Subcutaneous abdominal adipose tissue (tissue), 5 donors: ENCODE measurements around the gene ABCC11.

Experiments
- H3K27ac ChIP-seq: one replicate; pipeline ENCODE4 v1.7.0; 2013; ENCODE audit warnings: low read depth, mild to moderate bottlenecking, inconsistent platforms, low read length, moderate library complexity
- H3K27me3 ChIP-seq, 5 donors: one replicate each; pipeline ENCODE4 v1.7.0; 2013; ENCODE audit warnings: low read length in 5 of 5, inconsistent platforms in 1 of 5; ENCODE audit not compliant: control insufficient read depth in 5 of 5, insufficient read depth in 4 of 5
- H3K36me3 ChIP-seq, 5 donors: one replicate each; pipeline ENCODE4 v1.7.0; 2013; ENCODE audit warnings: low read length in 5 of 5; ENCODE audit not compliant: control insufficient read depth in 5 of 5, insufficient read depth in 5 of 5
- H3K4me1 ChIP-seq, 5 donors: one replicate each; pipeline ENCODE4 v1.7.0; 2013; ENCODE audit warnings: low read length in 5 of 5, mild to moderate bottlenecking in 3 of 5, moderate library complexity in 1 of 5; ENCODE audit not compliant: control insufficient read depth in 5 of 5, insufficient read depth in 5 of 5
- H3K4me3 ChIP-seq, 5 donors: one replicate each; pipeline ENCODE4 v1.7.0; 2013; ENCODE audit warnings: low read length in 5 of 5, low read depth in 1 of 5
- H3K9ac ChIP-seq, 5 donors: one replicate each; pipeline ENCODE4 v1.7.0; 2013; ENCODE audit warnings: low read length in 5 of 5, mild to moderate bottlenecking in 4 of 5, moderate library complexity in 3 of 5
- H3K9me3 ChIP-seq, 5 donors: one replicate each; pipeline ENCODE4 v1.7.0; 2013; ENCODE audit warnings: low read length in 5 of 5; ENCODE audit not compliant: control insufficient read depth in 5 of 5
- donor health status: healthy.
- donor health status: healthy.
- donor health status: healthy.
- donor health status: healthy.
- donor health status: healthy.

ABCC11 gene

GRCh38 chr16:48247311-48247710 is at the start of gene ABCC11:
Gene ABCC11, minus strand, starts transcription at chr16:48247539. Its CDS starts 15,618 bp downstream, at chr16:48231921.
- Histone ChIP-seq H3K9me3 (no peaks in the 10 kb centered on the region), H3K9ac (peak within 1 kb of the TSS in 4 of 5 donors; percentile 45 to 99 (median 66)), H3K36me3 (peaks cover 0 to 3% (median 0%) of the 10 kb centered on the region in 5 donors), H3K27me3 (no peaks in the 10 kb centered on the region), H3K4me1 (peaks cover 0 to 43% (median 35%) of the 10 kb centered on the region in 5 donors), H3K4me3 (peak within 1 kb of the TSS in 1 of 5 donors; percentile 12), H3K27ac (peak within 1 kb of the TSS; percentile 93)

GRCh38 chr16:48295488-48296281 is 48.3 kb upstream of the ABCC11 start:
- H3K9ac ChIP-seq, result no peak overlapping the region
- no peak overlapping the region for H3K4me3 ChIP-seq
- no peaks in the 10 kb centered on the region for H3K9me3 ChIP-seq
- H3K4me1 ChIP-seq, result peaks cover 0 to 7% (median 0%) of the 10 kb centered on the region in 5 donors
- no peaks in the 10 kb centered on the region for H3K27me3 ChIP-seq
- peaks cover 7 to 45% (median 27%) of the 10 kb centered on the region in 5 donors for H3K36me3 ChIP-seq
- H3K27ac ChIP-seq, result no peak overlapping the region

- Histone ChIP-seq H3K4me1 (peaks cover 0 to 3% (median 0%) of the 10 kb centered on the region in 5 donors), H3K27ac (no peak overlapping the region), H3K36me3 (peaks cover 4 to 49% (median 32%) of the 10 kb centered on the region in 5 donors), H3K27me3 (no peaks in the 10 kb centered on the region), H3K9me3 (no peaks in the 10 kb centered on the region), H3K4me3 (no peak overlapping the region), H3K9ac (no peak overlapping the region)
Observed at GRCh38 chr16:48294724-48295123, 47.4 kb upstream of the ABCC11 start.

- H3K4me3 ChIP-seq, result no peak overlapping the region
- H3K9me3 ChIP-seq, result peaks cover 0 to 4% (median 0%) of the 10 kb centered on the region in 5 donors
- no peaks in the 10 kb centered on the region for H3K4me1 ChIP-seq
- no peak overlapping the region for H3K27ac ChIP-seq
- no peaks in the 10 kb centered on the region for H3K27me3 ChIP-seq
- H3K9ac ChIP-seq, result no peak overlapping the region
- H3K36me3 ChIP-seq, result peaks cover 7 to 41% (median 34%) of the 10 kb centered on the region in 5 donors
Observed at GRCh38 chr16:48292452-48292851, 45.1 kb upstream of the ABCC11 start.

- peaks cover 13 to 39% (median 31%) of the 10 kb centered on the region in 5 donors for H3K36me3 ChIP-seq
- no peak overlapping the region for H3K9ac ChIP-seq
- H3K4me3 ChIP-seq, result no peak overlapping the region
- H3K9me3 ChIP-seq, result peaks cover 3 to 9% (median 7%) of the 10 kb centered on the region in 5 donors
- no peaks in the 10 kb centered on the region for H3K4me1 ChIP-seq
- H3K27ac ChIP-seq, result no peak overlapping the region
- H3K27me3 ChIP-seq, result no peaks in the 10 kb centered on the region
Observed at GRCh38 chr16:48291754-48292153, 44.4 kb upstream of the ABCC11 start.

- Histone ChIP-seq H3K27ac (no peak overlapping the region), H3K4me1 (no peaks in the 10 kb centered on the region), H3K36me3 (peaks cover 14 to 42% (median 33%) of the 10 kb centered on the region in 5 donors), H3K27me3 (no peaks in the 10 kb centered on the region), H3K9ac (no peak overlapping the region), H3K4me3 (no peak overlapping the region), H3K9me3 (peaks cover 3 to 9% (median 7%) of the 10 kb centered on the region in 5 donors)
Observed at GRCh38 chr16:48291303-48291702, 44.0 kb upstream of the ABCC11 start.

GRCh38 chr16:48287239-48287638 is 39.9 kb upstream of the ABCC11 start:
- peaks cover 0 to 16% (median 14%) of the 10 kb centered on the region in 5 donors for H3K4me1 ChIP-seq
- no peak overlapping the region for H3K9ac ChIP-seq
- no peak overlapping the region for H3K27ac ChIP-seq
- H3K9me3 ChIP-seq, result peaks cover 3 to 9% (median 7%) of the 10 kb centered on the region in 5 donors
- no peaks in the 10 kb centered on the region for H3K27me3 ChIP-seq
- no peak overlapping the region for H3K4me3 ChIP-seq
- peaks cover 12 to 37% (median 25%) of the 10 kb centered on the region in 5 donors for H3K36me3 ChIP-seq

- Histone ChIP-seq H3K27me3 (no peaks in the 10 kb centered on the region), H3K9ac (no peak overlapping the region), H3K4me1 (peaks cover 0 to 28% (median 24%) of the 10 kb centered on the region in 5 donors), H3K36me3 (peaks cover 8 to 29% (median 20%) of the 10 kb centered on the region in 5 donors), H3K9me3 (peaks cover 3 to 9% (median 7%) of the 10 kb centered on the region in 5 donors), H3K4me3 (no peak overlapping the region), H3K27ac (no peak overlapping the region)
Observed at GRCh38 chr16:48284772-48285409, 37.6 kb upstream of the ABCC11 start.

- Histone ChIP-seq H3K36me3 (peaks cover 3 to 19% (median 16%) of the 10 kb centered on the region in 5 donors), H3K27ac (peak overlapping the region; percentile 61), H3K9ac (peak overlapping the region in 1 of 5 donors; percentile 50), H3K27me3 (no peaks in the 10 kb centered on the region), H3K9me3 (peaks cover 3 to 8% (median 7%) of the 10 kb centered on the region in 5 donors), H3K4me1 (peaks cover 0 to 49% (median 43%) of the 10 kb centered on the region in 5 donors), H3K4me3 (no peak overlapping the region)
Observed at GRCh38 chr16:48282636-48283263, 35.4 kb upstream of the ABCC11 start.
